ENCODE data around the gene FGF7.

Gene FGF7

GRCh38 chr15:49490966-49491365 lies 67.9 kb downstream of the FGF7 start:
- DNase-seq = no peak
- Histone ChIP-seq H3K27me3 (replicated peaks; ENCODE audit: insufficient read depth, low read length) (no peaks in the 10 kb centered on the region), H3K4me2 (ENCODE audit: low read depth, low read length) (no peak overlapping the region), H4K20me1 (ENCODE audit: insufficient read depth, low read length) (no peaks in the 10 kb centered on the region), H3K79me2 (ENCODE audit: low read length) (no peaks in the 10 kb centered on the region), H3F3A (ENCODE audit: insufficient read depth, low read length) (no peaks in the 10 kb centered on the region), H3K4me3 (ENCODE audit: low read length) (no peak overlapping the region), H3K4me1 (ENCODE audit: low read length) (no peaks in the 10 kb centered on the region), H3K9me3 (replicated peaks; ENCODE audit: insufficient read depth, low read length) (no peaks in the 10 kb centered on the region), H2AFZ (ENCODE audit: low read length) (no peak overlapping the region), H3K9ac (ENCODE audit: low read length) (no peak overlapping the region), H3K36me3 (replicated peaks; ENCODE audit: insufficient read depth, low read length) (no peaks in the 10 kb centered on the region), H3K27ac (ENCODE audit: low read length) (no peak overlapping the region), H3K9me2 (replicated peaks; ENCODE audit: insufficient read depth, low read length) (no peaks in the 10 kb centered on the region)
- no peak for TF ChIP-seq EZH2phosphoT487 (IDR thresholded peaks at IDR 0.05; ENCODE audit: low read length)
- TF ChIP-seq EZH2 (optimal IDR thresholded peaks at IDR 0.05; ENCODE audit: low read depth, low read length) = no peak
- TF ChIP-seq CTCF (IDR thresholded peaks at IDR 0.05; ENCODE audit: low read length) = no peak

GRCh38 chr15:49492151-49492550 lies 69.1 kb downstream of the FGF7 start:
- Histone ChIP-seq H2AFZ (ENCODE audit: low read length) (no peak overlapping the region), H3K4me3 (ENCODE audit: low read length) (no peak overlapping the region), H3K27me3 (replicated peaks; ENCODE audit: insufficient read depth, low read length) (no peaks in the 10 kb centered on the region), H3K9ac (ENCODE audit: low read length) (no peak overlapping the region), H3K9me2 (replicated peaks; ENCODE audit: insufficient read depth, low read length) (no peaks in the 10 kb centered on the region), H3K4me1 (ENCODE audit: low read length) (no peaks in the 10 kb centered on the region), H3K79me2 (ENCODE audit: low read length) (no peaks in the 10 kb centered on the region), H3K27ac (ENCODE audit: low read length) (no peak overlapping the region), H3F3A (ENCODE audit: insufficient read depth, low read length) (no peaks in the 10 kb centered on the region), H3K9me3 (replicated peaks; ENCODE audit: insufficient read depth, low read length) (no peaks in the 10 kb centered on the region), H3K36me3 (replicated peaks; ENCODE audit: insufficient read depth, low read length) (no peaks in the 10 kb centered on the region), H3K4me2 (ENCODE audit: low read depth, low read length) (no peak overlapping the region), H4K20me1 (ENCODE audit: insufficient read depth, low read length) (no peaks in the 10 kb centered on the region)
- no peak for TF ChIP-seq EZH2phosphoT487 (IDR thresholded peaks at IDR 0.05; ENCODE audit: low read length)
- no peak for TF ChIP-seq CTCF (IDR thresholded peaks at IDR 0.05; ENCODE audit: low read length)
- TF ChIP-seq EZH2 (optimal IDR thresholded peaks at IDR 0.05; ENCODE audit: low read depth, low read length) = no peak
- no peak for DNase-seq

GRCh38 chr15:49492830-49493229 lies 69.8 kb downstream of the FGF7 start:
- no peak for TF ChIP-seq EZH2 (optimal IDR thresholded peaks at IDR 0.05; ENCODE audit: low read depth, low read length)
- TF ChIP-seq EZH2phosphoT487 (IDR thresholded peaks at IDR 0.05; ENCODE audit: low read length) = no peak
- TF ChIP-seq CTCF (IDR thresholded peaks at IDR 0.05; ENCODE audit: low read length) = no peak
- no peaks in the 10 kb centered on the region for H3K4me1 ChIP-seq (ENCODE audit: low read length)
- H3K9me2 ChIP-seq (replicated peaks; ENCODE audit: insufficient read depth, low read length) = no peaks in the 10 kb centered on the region
- no peak for DNase-seq
- no peaks in the 10 kb centered on the region for H3K9me3 ChIP-seq (replicated peaks; ENCODE audit: insufficient read depth, low read length)
- no peak overlapping the region for H3K27ac ChIP-seq (ENCODE audit: low read length)
- no peak overlapping the region for H3K4me3 ChIP-seq (ENCODE audit: low read length)
- no peaks in the 10 kb centered on the region for H3K27me3 ChIP-seq (replicated peaks; ENCODE audit: insufficient read depth, low read length)
- no peaks in the 10 kb centered on the region for H3K79me2 ChIP-seq (ENCODE audit: low read length)
- H3K36me3 ChIP-seq (replicated peaks; ENCODE audit: insufficient read depth, low read length) = no peaks in the 10 kb centered on the region
- no peaks in the 10 kb centered on the region for H3F3A ChIP-seq (ENCODE audit: insufficient read depth, low read length)
- H3K4me2 ChIP-seq (ENCODE audit: low read depth, low read length) = no peak overlapping the region
- H2AFZ ChIP-seq (ENCODE audit: low read length) = no peak overlapping the region
- no peaks in the 10 kb centered on the region for H4K20me1 ChIP-seq (ENCODE audit: insufficient read depth, low read length)
- H3K9ac ChIP-seq (ENCODE audit: low read length) = no peak overlapping the region

Measured in MM.1S (cell line).